HG02759 (cell line): ENCODE data around the gene NDFIP2.

Experiments
- ATAC-seq: cut with Tn5 transposase; IDR thresholded peaks from one replicate; pipeline ENCODE4 v1.9.1; 2021; ENCODE audit warnings: mild to moderate bottlenecking, moderate library complexity; ENCODE audit not compliant: unreplicated experiment

NDFIP2 gene

DNA sequence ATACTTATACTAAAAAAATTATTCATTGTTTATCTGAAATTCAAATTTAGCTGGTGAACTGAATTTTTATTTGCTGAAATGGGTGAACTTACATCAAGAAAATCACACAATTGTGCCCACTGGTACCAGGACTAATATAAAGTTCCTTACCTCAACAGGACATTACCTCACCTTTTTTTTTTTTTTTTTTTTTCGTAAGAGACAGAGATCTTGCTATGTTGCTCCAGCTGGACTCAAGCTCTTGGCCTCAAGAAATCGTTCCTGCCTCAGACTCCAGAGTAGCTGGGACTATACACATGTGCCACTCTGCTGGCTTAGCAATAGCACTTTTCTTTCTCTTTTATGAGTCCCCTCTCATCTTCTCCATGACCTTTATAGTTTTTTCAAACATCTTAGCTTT lies 22.5 kb upstream of the NDFIP2 start:
- no peak for ATAC-seq

DNA sequence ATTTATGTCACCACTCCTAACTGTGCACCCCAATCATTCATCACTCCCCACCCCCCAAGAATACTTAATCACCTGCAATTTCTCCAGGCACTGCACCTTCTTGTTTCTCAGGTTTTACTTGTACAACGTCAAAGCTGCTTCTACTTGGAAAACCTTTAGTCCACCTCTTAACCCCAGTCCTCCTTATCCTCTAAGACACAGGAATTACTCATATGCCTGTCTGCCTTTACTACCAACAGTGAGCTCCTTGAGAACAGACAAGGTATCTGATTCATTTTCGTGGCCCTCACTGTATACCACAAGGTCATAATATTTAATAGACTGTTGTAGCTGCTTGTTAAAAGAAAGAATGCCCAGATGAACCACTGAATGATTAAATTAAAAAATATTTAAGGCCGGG lies 21.0 kb upstream of the NDFIP2 start:
- ATAC-seq: no peak

DNA sequence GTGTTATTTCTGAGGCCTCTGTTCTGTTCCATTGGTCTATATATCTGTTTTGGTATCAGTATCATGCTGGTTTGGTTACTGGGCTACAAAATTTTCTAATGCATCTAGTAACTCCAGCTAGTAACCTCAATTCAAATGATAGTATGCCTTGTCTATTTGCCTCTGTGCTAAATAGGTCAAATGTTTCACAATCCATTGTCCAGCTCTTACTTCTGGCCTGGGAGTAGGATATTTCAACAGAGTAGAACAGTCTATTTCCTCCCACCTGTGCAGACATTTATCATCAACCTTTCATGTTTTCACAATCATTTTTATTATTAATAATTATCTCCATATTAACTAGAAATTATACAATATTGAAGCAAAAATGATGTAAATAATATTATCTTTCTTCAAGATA lies 18.1 kb upstream of the NDFIP2 start:
- ATAC-seq: no peak

DNA sequence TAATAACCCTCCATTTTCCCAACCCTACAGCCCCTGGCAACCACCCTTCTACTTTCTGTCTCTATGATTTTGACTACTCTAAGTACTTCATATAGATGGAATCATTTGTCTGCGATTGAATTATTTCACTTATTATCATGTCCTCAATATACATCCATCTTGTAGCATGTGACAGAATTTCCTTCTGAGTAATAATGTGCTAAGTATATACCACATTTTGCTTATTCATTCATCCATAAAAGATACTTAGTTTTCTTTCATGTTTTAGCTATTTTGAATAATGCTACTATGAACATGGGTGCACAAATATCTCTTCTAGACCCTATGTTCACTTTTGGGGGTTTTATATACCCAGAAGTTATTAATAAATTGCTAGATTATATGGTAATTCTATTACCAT lies 17.4 kb upstream of the NDFIP2 start:
- ATAC-seq: no peak

DNA sequence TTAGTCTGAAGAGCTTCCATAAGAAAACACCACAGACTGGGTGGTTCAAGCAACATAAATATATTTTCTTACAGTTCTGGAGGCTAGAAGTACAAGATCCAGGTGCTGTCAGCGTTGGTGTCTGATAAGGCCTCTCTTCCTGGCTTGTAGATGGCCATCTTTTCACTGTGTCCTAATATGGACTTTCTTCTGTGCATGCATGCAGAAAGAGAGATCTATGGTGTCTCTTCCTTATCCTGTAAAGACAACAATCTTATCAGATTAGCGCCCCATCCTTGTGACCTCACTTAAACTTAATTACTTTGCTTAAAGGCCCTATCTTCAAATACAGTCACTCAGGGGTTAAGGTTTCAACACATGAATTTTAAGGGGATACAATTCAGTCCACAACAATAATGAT lies 14.1 kb upstream of the NDFIP2 start:
- ATAC-seq: no peak

DNA sequence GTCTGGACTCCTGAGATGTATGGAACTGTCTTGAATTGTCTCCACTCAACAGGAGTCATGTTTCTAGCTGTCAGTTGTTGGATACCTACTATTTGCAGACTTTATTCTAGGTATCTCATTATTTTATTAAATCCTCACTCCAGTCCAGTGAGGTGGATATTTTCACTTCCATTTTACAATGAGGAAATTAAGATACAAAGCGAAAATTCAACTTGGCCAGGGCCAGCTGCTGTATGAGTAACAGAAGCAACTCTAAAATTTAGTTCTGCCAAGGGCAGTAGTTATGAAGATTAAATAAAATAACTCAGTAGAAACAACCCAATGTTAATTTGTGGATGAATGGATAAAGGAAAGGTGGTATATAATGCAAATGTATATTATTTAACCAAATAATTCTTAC lies 12.6 kb upstream of the NDFIP2 start:
- no peak for ATAC-seq

DNA sequence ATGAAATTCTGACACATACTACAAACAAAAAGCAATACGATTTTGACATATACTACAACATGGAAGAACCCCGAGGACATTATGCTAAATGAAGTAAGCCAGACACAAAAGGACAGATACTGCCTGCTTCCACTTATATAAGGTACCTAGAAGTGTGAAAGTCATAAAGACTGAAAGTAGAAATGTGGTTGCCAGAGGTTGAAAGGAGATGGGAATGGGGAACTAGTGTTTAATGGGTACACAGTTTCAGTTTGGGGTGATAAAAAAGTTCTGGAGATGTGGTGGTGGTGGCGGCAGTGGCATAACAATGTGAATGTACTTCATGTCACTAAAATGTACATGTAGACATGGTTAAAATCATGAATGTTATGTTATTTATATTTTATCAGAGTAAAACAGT lies 12.1 kb upstream of the NDFIP2 start:
- no peak for ATAC-seq

DNA sequence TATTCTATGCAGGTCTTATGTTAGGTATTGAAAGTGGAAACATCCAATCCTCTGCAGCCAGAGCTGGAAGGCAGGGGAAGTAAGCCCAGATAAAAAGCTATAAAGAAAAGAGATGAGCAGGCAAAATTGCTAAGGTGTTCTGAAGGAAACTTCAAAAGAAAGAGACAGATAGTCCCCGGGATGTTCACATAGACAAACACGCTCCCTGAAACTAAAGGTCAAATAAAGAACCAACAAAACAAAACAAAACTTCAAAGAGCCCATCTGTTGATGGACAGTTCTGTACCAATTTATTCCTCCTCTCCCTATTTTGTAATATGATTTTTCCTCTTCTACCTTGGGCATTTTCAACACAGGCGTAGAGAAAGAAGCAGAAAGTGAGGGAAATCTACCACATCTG lies 11.3 kb upstream of the NDFIP2 start:
- no peak for ATAC-seq

DNA sequence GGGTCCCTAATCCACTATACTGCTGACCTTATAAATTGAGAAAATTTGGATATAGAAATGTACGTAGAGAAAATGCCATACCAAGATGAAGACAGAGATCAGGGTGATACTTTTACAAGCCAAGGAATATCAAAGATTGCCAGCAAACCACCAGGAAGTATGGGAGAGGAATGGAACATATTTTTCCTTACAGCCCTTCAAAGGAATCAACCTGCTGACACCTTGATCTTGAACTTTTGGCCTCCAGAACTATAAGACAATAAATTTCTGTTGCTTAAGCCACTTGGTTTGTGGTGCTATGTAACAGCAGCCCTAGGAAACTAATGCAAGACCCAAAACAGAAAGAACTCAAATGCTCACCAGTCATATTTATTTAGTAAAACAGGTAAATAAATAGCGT lies 10.3 kb upstream of the NDFIP2 start:
- ATAC-seq: no peak

DNA sequence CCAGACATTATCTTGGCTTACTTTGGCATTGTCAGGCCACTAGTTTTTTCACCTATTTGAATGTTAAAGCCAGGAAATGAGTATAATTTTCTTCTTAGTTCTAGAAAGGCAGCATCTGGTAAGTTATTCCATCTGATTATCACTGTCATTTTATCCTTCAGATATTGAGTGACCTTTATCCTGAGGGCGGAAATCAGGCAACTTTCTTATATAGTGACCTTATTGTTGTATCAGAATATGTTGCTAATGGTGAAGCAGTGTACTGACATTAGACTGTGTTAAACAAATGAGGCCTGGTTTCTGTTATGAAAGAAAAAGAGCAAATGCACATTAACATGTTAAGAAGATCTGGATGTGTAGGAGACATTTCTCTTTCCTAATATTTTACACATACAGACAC lies 5.4 kb upstream of the NDFIP2 start:
- ATAC-seq: no peak

DNA sequence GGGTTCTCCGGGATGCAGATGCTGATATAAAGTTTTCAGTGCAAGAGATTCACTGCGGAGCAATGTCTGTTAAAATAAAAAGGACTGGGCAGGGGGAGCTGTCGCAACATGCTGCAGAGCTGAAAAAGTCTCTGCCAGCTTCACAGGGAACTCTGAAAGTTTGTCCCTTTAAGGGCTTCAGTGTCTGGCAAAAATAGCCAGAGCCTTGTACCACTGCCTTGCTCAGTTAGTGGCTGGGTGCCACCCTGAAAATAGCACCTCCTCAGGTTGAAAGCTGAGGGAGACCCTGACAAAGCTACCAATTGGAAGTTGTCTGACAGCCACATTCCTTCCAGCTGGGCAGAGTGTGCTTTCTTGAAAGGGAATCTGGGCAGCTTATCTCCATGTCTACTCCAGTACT lies 3.0 kb upstream of the NDFIP2 start:
- ATAC-seq: no peak

DNA sequence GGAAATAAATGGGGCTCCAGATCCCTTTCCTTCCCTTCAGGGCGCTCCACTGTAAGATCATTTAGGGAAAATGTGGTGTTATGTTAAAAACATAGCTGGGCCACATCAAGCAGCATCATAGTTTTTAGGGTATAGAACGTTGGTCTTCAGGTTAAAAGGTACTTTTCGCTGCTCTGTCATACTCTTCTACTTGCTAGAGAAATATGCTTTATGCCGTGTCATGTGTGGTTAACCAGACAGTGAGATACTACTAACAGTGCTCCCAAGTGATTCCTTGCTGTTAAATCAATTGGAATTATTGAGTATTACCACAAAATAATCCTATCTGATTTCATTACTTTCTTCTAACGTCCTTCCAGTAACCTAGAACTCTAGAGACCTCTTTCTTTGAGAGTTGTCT lies 1.1 kb upstream of the NDFIP2 start:
- ATAC-seq: no peak

DNA sequence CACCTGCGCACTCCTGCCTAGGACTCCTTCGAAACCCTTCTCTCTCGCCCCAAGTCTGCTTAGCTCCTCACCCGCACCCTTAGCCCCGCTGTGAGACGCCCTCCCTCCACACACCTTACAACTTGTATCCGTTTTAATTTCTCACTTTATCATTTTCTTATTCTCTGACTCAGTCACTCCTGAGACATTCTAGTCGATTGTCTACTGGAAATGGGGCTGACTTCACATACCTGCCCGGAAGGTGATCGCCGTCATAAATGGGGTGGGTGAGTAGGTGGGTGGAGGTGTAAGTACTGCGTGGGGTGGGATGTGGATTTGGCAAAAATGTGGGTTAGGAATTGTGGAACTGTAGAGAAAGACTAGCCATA lies 714 bp downstream of the NDFIP2 start:
- peak; percentile 26 for ATAC-seq

DNA sequence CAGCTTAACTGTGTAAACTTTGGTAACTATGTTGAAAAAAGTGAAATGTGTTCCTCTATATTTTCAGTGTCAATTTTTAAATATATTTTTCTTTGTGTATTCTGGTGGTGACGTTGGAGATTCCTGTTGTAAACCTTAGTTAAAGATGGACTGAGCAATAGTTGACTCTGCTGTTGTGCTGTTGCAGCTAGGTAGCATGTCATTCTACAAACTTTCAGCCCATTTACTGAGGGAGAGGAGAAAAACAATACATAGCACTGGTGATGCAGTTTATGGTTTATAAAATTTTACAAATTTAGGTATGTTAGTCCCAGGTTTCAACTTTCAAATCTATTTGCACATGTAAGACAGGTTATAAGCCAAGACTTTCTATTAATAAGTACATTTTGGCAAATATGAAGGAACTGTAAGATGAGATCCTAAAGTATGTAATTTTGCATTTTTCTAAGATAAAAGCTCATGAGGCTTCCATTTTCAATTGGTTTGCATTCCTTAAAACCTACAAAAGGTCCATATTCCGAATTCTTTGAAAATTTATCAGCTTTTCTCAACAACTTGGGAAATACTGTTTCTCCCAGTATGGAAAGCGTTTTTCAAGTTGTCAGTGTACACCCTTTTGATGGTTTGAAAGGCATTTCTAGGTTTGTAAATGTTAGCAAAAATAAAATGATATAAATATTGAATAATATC lies 1.5 kb downstream of the NDFIP2 start:
- no peak for ATAC-seq

DNA sequence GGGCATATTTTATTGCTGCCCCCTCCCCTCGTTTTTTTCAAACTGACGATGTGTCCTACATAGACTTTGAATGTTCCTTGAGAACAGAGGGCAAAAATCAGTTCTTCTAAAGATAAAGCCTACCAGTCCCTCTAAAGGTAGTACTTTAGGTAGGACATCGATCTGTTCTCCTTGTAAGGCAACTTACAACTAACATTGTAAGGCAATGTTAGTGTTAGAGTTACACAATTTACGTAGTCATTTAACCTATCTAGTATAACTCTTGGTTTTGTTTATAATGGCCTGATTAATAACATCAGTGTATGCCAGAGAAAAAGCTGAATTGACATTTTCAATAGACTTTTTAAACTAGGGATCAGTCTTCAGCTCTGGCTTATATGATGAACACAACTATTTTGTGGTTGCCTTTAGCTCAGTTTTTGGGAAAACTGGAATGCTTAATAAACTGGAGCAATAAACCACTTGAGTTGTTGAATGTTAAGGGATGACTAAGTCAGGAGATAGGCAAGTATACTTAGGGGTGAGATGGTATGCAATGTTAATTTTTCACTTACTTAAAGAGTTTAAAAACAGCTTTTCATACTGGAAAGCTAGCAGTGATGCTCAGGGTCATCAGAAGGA lies 2.2 kb downstream of the NDFIP2 start:
- ATAC-seq: no peak

DNA sequence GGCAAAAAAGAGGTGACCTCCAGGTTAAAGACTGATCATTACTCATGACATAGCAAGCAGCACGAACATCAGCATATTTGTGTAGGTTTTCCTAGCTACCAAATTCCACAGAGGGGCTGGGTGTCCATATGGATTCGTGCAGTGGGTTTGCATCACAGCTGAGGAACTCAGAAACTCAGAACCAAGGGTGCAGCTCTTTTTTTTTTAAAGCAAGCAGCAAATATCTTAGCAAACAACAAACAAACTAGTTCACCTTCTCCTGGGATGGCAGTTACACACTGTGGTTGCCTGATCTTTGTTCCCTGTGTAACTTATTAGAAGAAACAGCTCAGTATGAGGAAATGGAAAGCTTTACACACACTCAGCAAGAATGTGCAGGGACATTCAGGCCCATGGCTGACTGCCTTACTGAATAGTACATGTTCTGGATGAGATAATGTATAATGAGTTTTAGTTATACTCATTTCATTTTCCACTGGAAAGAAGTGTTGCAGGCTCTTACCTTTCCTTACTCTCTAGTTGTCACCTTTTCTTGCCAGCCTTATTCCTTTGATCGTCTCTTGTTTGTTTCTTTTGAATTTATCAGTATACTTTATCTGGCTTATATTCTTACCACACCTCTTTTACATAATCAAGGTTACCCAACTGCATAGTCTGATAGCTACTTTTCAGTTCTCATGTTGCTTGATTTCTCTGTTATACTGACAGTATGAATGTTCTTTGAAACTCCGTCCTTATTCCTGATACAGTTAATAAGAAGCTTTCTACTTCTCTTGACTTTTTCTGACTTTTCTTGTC lies 4.3 kb downstream of the NDFIP2 start:
- no peak for ATAC-seq

DNA sequence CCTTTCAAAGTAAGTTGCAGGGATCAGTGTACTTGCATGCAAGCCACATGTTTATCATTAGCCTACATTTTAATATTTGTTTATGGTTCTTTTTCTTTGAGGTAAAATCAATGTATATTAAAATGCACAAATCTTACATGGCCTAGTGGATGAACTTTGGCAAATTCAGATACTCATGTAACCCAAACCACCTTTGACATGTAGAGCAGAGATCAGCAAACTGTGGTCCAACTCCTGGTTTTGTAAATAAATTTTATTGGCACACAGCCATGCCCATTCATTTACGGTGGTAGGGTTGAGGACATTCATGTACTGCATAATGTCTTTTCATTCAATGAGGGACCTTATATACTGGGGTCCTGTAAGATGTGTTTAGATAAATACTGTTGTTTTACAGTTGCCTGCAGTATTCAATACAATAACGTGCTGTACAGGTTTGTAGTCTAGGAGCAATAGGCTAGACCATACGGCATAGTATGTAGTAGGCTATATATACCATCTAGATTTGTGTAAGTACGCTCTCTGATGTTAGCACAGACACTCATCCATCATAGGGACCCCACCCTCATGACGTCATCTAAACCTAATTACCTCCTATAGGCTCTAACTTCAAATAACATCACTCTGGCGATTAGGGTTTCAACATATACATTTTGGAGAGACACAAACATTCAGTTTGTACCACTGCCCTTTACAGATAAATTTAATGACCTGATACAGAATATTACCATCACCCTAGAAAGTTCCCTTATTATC lies 5.7 kb downstream of the NDFIP2 start:
- ATAC-seq: no peak

DNA sequence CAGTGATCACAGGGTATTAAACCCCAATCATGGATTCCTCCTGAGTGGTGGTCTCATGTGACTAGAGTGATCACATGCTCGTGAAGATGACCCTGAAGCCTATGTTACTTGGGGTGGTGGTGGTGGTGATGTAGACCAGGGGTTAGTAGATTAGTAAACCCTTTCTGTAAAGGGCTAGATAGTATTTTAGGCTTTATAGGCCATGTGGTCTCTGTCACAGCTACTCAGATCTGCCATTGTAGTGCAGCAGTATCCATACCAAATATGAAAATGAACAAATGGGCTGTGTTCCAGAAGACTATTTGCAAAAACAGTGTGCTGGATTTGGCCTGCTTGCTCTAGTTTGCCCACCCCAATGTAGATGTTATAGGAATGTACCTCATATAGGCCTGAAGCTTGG lies 9.4 kb downstream of the NDFIP2 start:
- no peak for ATAC-seq

DNA sequence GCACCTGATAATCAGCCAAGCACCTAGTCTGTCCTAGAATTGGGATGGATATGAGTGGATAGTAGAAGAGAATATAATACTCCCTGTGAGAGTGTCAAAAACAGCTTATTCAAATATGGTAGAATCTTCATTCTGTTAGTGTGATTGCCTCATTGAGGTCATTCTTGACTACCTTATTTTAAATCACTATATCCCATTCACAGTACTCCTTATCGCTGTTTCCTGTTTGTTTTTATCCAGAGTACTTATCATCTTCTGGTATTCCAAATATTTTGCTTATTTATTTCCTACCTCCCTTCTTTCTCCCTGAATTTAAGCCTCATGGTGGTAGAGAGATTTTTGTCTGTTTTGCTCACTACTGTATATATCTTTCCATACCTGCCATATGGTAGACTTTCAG lies 9.9 kb downstream of the NDFIP2 start:
- no peak for ATAC-seq

DNA sequence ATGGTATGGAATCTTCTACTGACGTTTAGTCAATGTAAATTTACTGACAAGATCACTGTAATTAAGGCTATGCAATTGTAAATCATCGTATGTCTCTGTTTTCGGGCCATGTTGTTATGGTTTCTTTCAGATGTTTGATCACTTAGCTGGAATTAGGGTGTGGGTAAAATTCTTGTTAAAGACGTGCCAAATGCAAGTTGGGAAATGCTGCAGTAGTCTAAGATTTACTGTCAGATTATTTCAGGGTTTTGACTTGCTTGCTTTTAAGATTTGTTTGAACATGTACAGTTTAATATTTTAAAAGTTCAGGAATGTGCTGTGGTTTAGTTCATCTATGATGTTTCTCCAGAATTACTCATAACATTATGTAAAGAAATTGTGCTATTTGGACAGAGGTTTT lies 10.8 kb downstream of the NDFIP2 start:
- ATAC-seq: no peak

DNA sequence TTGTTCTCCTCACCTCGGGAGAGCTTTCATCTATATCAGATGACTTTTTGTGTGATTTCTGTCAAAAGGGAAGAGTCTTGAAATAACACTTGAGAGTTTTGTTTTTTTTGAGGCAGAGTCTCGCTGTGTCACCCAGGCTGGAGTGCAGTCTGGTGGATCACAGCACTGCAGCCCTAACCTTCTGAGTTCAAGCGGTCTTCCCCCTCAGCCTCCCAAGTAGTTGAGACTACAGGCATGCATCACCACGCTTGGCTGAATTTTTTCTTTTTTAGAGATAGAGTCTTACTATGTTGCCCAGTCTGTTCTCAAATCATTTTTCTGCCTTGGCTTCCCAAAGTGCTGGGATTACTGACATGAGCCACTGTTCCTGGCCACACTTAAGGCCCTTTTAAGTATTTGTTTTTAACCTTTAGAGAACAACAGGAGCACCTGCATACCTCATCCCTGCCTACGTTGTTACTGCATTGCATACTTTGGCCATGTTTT lies 11.4 kb downstream of the NDFIP2 start:
- no peak for ATAC-seq
